Right lobe of liver (tissue), 6 donors: ENCODE results near the gene PPM1B. TPM values are rescaled to one million over a fixed set of nuclear protein-coding genes. Genes with fewer than 3 reads are reported as not detected.
A peak's percentile ranks its signal among the peaks of the same experiment; 100 is the strongest.

Experiments
- ATAC-seq, 4 donors: fragments of 200-7000 bp; cut with Tn5 transposase; one replicate each; pipeline ENCODE4 v1.9.1; 2020; ENCODE audit warnings: mild to moderate bottlenecking in 4 of 4, moderate library complexity in 4 of 4
- DNase-seq, 3 donors: peaks; one replicate each; pipeline ENCODE4 v3.0.0-alpha.2; 2020
- H3K27ac ChIP-seq, 3 donors: fragments of 200-600 bp; one replicate each; pipeline ENCODE4 v1.8.0; 2022
- H3K27me3 ChIP-seq, 2 donors: fragments of 200-600 bp; one replicate each; pipeline ENCODE4 v1.8.0; 2022
- H3K36me3 ChIP-seq, 4 donors: fragments of 200-600 bp; sonication (generic) in 1 of 4; one replicate each; pipeline versions ENCODE4 v1.5.1 to v1.8.0; 2017 to 2022; ENCODE audit warnings: control low read depth in 1 of 4
- H3K4me1 ChIP-seq, 4 donors: fragments of 200-600 bp; sonication (generic) in 1 of 4; one replicate each; pipeline versions ENCODE4 v1.5.1 to v1.8.0; 2017 to 2022; ENCODE audit warnings: control low read depth in 1 of 4
- H3K4me3 ChIP-seq, 3 donors: fragments of 200-600 bp; one replicate each; pipeline ENCODE4 v1.8.0; 2022
- H3K9me3 ChIP-seq, 4 donors: fragments of 200-600 bp; sonication (generic) in 1 of 4; one replicate each; pipeline versions ENCODE4 v1.5.1 to v1.8.0; 2017 to 2022; ENCODE audit warnings: control low read depth in 1 of 4
- POLR2A ChIP-seq: fragments of 450-650 bp; IDR thresholded peaks from one replicate; pipeline ENCODE4 v1.6.1; 2017; ENCODE audit warnings: antibody characterized with exemption, mild to moderate bottlenecking
- WGBS: methylation state at CpG from one replicate; pipeline ENCODE4 v1.1.6; 2018; ENCODE audit warnings: low coverage, low lambda C conversion rate; ENCODE audit not compliant: insufficient coverage; ENCODE audit errors: missing lambda C conversion rate; 5-methylcytosine and 5-hydroxymethylcytosine counted together
- intact Hi-C, 2 donors: fragments of 100-400 bp; cut with DNase I; formaldehyde crosslinking; loops; one replicate each; pipeline versions ENCODE4 v1.11.2 to v1.14.1; 2022
- total RNA-seq, 6 experiments: library from RNA; depleted of rRNA in 2 of 6; stranded (reverse); fragments of >200 nt in 2 of 6; fragmentation: NEBNext Ultra II Directional in 3 of 6; extraction: Animal tissue kit (Norgen Biotek cat#: 25700) in 3 of 6; gene quantifications; one replicate each; pipeline versions ENCODE4 v1.1.0 to v1.2.4, GENCODE V29; 2016 to 2023
- TF ChIP-seq, protein P1 (sequence below), 4 donors: fragments of 200-600 bp in 3 of 4; fragments of 450-650 bp in 1 of 4; IDR thresholded peaks; one replicate each; pipeline versions ENCODE4 v1.5.1 to v1.8.0; 2016 to 2022; ENCODE audit warnings: antibody characterized with exemption in 4 of 4, mild to moderate bottlenecking in 2 of 4
- donor health status: DM: no; HTN: yes; CAD: no.
- donor health status: DM: no; HTN: no; CAD: no.
- donor health status: DM: no; HTN: no; CAD: no.
- donor health status: DM: no; HTN: yes; CAD: no.
- donor health status: DM: no; HTN: yes; CAD: no.

The PPM1B gene
- total RNA-seq, 6 experiments from 2014 or later = 20.4 to 43.3 (median 27.8) TPM

DNA sequence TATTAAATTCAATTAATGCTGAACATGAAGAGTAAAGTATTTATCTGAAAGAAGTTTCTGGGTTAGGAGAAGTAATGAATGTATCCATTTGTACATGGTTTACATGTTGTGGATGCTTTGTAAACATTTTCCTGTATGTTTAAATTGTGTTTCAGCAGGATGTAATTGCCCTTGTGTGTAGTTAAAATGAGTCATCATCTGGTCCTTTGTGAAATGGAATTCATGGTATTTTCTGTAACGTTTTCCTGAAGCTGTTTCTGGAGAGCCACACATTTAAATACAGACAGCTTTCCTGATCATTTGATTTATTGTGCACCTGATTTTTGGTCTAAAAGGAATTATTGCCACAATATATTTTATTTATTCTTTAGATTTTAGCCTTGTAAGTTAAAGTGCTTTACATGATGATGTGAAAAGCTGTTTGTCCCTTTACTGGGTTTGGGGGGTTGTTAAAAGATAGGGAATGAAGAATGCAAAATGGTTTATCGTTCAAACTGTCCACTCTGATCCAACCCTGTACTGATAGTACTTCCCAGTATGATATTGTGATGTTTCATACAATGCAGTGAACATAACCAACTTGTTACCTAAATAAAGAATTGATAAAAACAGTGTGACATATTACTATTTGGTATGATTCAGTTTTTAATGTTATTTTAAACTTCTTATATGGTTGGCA, 64.9 kb downstream of the PPM1B start:
- intact Hi-C loops = no loop called here
- ATAC-seq = no peak

DNA sequence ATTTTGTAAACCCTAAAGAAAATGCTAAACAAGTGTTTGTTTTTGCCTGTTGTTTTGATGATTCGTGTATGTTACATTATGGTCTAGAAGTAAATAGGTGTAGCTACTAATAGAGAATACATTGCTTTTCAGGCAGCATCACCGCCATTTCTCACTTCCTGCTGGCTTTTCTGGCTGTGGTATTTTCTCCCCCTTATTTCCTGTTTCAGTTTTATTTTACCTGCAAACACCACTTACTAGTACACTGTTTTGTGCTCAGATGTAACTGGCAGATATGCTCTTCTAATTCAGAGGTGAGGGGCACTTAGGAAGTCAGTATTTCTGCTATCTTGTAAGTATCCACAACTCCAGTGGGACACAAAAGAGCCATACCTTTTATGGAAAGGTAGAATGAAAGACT, 68.5 kb downstream of the PPM1B start:
- H3K36me3 ChIP-seq = no peaks in the 10 kb centered on the region
- H3K4me3 ChIP-seq = no peak overlapping the region
- no peak overlapping the region for H3K27ac ChIP-seq
- TF ChIP-seq, protein P1, sequence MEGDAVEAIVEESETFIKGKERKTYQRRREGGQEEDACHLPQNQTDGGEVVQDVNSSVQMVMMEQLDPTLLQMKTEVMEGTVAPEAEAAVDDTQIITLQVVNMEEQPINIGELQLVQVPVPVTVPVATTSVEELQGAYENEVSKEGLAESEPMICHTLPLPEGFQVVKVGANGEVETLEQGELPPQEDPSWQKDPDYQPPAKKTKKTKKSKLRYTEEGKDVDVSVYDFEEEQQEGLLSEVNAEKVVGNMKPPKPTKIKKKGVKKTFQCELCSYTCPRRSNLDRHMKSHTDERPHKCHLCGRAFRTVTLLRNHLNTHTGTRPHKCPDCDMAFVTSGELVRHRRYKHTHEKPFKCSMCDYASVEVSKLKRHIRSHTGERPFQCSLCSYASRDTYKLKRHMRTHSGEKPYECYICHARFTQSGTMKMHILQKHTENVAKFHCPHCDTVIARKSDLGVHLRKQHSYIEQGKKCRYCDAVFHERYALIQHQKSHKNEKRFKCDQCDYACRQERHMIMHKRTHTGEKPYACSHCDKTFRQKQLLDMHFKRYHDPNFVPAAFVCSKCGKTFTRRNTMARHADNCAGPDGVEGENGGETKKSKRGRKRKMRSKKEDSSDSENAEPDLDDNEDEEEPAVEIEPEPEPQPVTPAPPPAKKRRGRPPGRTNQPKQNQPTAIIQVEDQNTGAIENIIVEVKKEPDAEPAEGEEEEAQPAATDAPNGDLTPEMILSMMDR (IDR thresholded peaks at IDR 0.05) = no peak
- TF ChIP-seq POLR2A = no peak
- H3K27me3 ChIP-seq = no peaks in the 10 kb centered on the region
- H3K9me3 ChIP-seq = no peaks in the 10 kb centered on the region
- ATAC-seq (no peak), DNase-seq (no peak)
- intact Hi-C loops = no loop called here
- 60% methylated on average over 2 of the region's 2 CpGs for whole genome bisulfite sequencing
- H3K4me1 ChIP-seq = no peaks in the 10 kb centered on the region

More for the DNA sequence above, 64.9 kb downstream of the PPM1B start:
- no peak overlapping the region for H3K27ac ChIP-seq
- peaks cover 0 to 4% (median 0%) of the 10 kb centered on the region in 4 donors for H3K36me3 ChIP-seq
- no peak for DNase-seq
- no peaks in the 10 kb centered on the region for H3K27me3 ChIP-seq
- no peak overlapping the region for H3K4me3 ChIP-seq
- H3K4me1 ChIP-seq = no peaks in the 10 kb centered on the region
- TF ChIP-seq, protein P1 (IDR thresholded peaks at IDR 0.05) = no peak
- WGBS = 53% methylated on average over 2 of the region's 2 CpGs
- no peaks in the 10 kb centered on the region for H3K9me3 ChIP-seq

DNA sequence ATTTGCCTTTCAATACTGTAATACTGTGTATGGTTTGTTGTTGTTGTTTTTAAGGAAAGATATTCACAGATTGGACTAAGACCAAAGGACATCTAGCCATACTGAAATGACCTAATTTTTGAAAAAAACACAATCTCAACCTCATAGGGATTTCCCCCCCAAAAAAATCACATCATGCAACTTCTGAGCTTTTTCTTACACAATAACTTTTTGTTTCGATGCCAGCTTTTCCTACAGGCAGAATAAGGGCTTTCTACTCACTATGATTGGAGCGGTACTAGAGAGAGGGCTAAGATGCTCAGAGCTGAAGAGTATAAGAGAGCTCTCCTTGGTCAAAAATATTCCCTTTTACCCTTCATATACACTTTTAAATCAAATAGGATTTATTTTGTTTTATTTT, 74.2 kb downstream of the PPM1B start:
- H3K27ac ChIP-seq = no peak overlapping the region
- peaks cover 0 to 30% (median 7%) of the 10 kb centered on the region in 4 donors for H3K4me1 ChIP-seq
- 54% methylated on average over 2 of the region's 2 CpGs for WGBS
- intact Hi-C loops = loop anchor here in 1 of 2 donors (10.0 kb wide), 1 partner anchor 52 kb away; no protein-coding TSS in a partner anchor
- H3K36me3 ChIP-seq = no peaks in the 10 kb centered on the region
- no peak overlapping the region for H3K4me3 ChIP-seq
- H3K27me3 ChIP-seq = no peaks in the 10 kb centered on the region
- DNase-seq (no peak), ATAC-seq (no peak)
- H3K9me3 ChIP-seq = no peaks in the 10 kb centered on the region
- TF ChIP-seq, protein P1 (IDR thresholded peaks at IDR 0.05) = no peak
- no peak for TF ChIP-seq POLR2A

- peaks cover 0 to 30% (median 7%) of the 10 kb centered on the region in 4 donors for H3K4me1 ChIP-seq
- no peaks in the 10 kb centered on the region for H3K9me3 ChIP-seq
- 2% methylated on average over 12 of the region's 12 CpGs for WGBS
- peak; percentile 12 for TF ChIP-seq POLR2A
- TF ChIP-seq, protein P1 (IDR thresholded peaks at IDR 0.05) = peak; percentile 56 to 70 (median 64)
- ATAC-seq (peak; percentile 84 to 91 (median 87)), DNase-seq (peak; percentile 52 to 77 (median 58))
- H3K27me3 ChIP-seq = no peaks in the 10 kb centered on the region
- peak overlapping the region; percentile 26 to 75 (median 66) for H3K27ac ChIP-seq
- peak overlapping the region; percentile 2 to 36 (median 29) for H3K4me3 ChIP-seq
- intact Hi-C loops = loop anchor here in 1 of 2 donors (10.0 kb wide), 1 partner anchor 50 kb away; no protein-coding TSS in a partner anchor
- H3K36me3 ChIP-seq = no peaks in the 10 kb centered on the region
Measured at GRCh38 chr2:44244135-44244871, 75.6 kb downstream of the PPM1B start.
